Right atrium auricular region (tissue), 2 donors: ENCODE measurements around the gene TNFAIP6. TPM values are rescaled to one million over a fixed set of nuclear protein-coding genes. Genes with fewer than 3 reads are reported as not detected.

Source experiments
- DNase-seq: peaks from one replicate; pipeline ENCODE4 v3.0.0-alpha.2; 2019; ENCODE audit warnings: low spot score
- H3K27ac ChIP-seq, 2 donors: fragments of 200-600 bp; sonication (generic); 1 replicate in 1 of 2; 2 replicates in 1 of 2; pipeline ENCODE4 v1.5.1; 2016 to 2019
- H3K27me3 ChIP-seq, 2 donors: fragments of 200-600 bp; sonication (generic); one replicate each; pipeline versions ENCODE4 v1.5.1 to v1.6.0; 2017 to 2019
- H3K36me3 ChIP-seq: fragments of 200-600 bp; sonication (generic); one replicate; pipeline ENCODE4 v1.5.1; 2016
- H3K4me1 ChIP-seq, 2 donors: fragments of 200-600 bp; sonication (generic); one replicate each; pipeline versions ENCODE4 v1.5.1 to v1.6.0; 2017 to 2019
- H3K4me3 ChIP-seq, 2 donors: fragments of 200-600 bp; sonication (generic); 1 replicate in 1 of 2; 2 replicates in 1 of 2; pipeline ENCODE4 v1.5.1; 2017 to 2019; ENCODE audit warnings: mild to moderate bottlenecking in 1 of 2, moderate library complexity in 1 of 2
- H3K9me3 ChIP-seq, 2 donors: fragments of 200-600 bp; sonication (generic); one replicate each; pipeline ENCODE4 v1.5.1; 2019
- total RNA-seq, 2 donors: library from RNA; depleted of rRNA; stranded (reverse); fragments of >200 nt; gene quantifications; one replicate each; pipeline ENCODE4 v1.1.0, GENCODE V29; 2016
- TF ChIP-seq, protein P1 (sequence below), 2 donors: fragments of 200-600 bp; sonication (generic); IDR thresholded peaks; one replicate each; pipeline ENCODE4 v1.5.1; 2019; ENCODE audit warnings: antibody characterized with exemption in 2 of 2

The TNFAIP6 gene
- total RNA-seq, 2 donors from 2014 or later = 2.8 to 5.2 TPM

DNA sequence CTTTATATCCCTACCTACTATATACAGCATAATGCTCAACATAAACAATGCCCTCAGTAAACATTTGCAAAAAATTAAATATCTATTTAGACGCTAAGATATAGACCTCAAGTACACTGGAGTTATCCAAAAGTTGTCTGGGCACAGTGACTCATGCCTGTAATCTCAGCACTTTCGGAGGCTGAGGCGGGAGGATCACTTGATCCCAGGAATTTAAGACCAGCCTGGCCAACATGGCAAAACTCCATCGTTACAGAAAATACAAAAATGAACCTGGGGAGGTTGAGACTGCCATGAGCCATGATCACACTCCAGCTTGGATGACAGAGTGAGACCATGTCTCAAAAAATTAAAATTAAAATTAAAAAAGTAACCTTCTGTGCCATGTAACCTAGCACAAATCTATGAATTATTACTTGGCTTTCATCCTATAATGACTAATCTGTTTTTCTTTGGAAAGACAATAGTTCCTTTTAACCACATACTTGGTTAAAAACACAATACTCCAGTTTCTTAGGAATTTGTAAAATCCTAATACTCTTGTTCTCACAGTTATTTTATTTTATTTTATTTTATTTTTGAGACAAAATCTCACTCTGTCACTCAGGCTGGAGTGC is 6.7 kb upstream of the TNFAIP6 start:
- DNase-seq = no peak
- TF ChIP-seq, protein P1, sequence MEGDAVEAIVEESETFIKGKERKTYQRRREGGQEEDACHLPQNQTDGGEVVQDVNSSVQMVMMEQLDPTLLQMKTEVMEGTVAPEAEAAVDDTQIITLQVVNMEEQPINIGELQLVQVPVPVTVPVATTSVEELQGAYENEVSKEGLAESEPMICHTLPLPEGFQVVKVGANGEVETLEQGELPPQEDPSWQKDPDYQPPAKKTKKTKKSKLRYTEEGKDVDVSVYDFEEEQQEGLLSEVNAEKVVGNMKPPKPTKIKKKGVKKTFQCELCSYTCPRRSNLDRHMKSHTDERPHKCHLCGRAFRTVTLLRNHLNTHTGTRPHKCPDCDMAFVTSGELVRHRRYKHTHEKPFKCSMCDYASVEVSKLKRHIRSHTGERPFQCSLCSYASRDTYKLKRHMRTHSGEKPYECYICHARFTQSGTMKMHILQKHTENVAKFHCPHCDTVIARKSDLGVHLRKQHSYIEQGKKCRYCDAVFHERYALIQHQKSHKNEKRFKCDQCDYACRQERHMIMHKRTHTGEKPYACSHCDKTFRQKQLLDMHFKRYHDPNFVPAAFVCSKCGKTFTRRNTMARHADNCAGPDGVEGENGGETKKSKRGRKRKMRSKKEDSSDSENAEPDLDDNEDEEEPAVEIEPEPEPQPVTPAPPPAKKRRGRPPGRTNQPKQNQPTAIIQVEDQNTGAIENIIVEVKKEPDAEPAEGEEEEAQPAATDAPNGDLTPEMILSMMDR (IDR thresholded peaks at IDR 0.05) = no peak

DNA sequence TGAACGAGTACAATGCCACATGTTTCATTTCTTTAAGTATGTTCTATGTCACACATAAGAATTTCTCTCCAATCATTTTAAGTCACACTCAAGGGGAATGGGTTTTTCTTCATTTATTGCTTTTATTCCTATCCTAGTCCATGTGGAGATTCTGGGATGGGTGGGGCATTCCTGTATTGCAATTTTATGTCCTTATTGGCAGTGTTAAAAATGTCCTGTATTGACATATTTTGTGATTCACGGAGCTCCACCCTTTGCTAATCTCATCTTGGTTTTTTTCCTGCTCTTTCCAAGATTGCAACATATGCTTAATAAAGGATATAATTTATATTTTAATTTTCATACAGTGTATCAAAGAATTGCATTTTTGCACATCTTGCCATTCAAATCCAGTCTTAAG is 3.4 kb upstream of the TNFAIP6 start:
- no peak overlapping the region for H3K4me3 ChIP-seq
- H3K4me1 ChIP-seq = no peaks in the 10 kb centered on the region
- H3K27me3 ChIP-seq = no peaks in the 10 kb centered on the region
- no peak overlapping the region for H3K27ac ChIP-seq
- DNase-seq = no peak
- H3K9me3 ChIP-seq = no peaks in the 10 kb centered on the region
- no peaks in the 10 kb centered on the region for H3K36me3 ChIP-seq
- TF ChIP-seq, protein P1 (IDR thresholded peaks at IDR 0.05) = no peak

More for the DNA sequence above, 6.7 kb upstream of the TNFAIP6 start:
- H3K4me1 ChIP-seq = no peaks in the 10 kb centered on the region
- H3K36me3 ChIP-seq = no peaks in the 10 kb centered on the region
- H3K27ac ChIP-seq = no peak overlapping the region
- H3K9me3 ChIP-seq = no peaks in the 10 kb centered on the region
- H3K27me3 ChIP-seq = no peaks in the 10 kb centered on the region
- no peak overlapping the region for H3K4me3 ChIP-seq

DNA sequence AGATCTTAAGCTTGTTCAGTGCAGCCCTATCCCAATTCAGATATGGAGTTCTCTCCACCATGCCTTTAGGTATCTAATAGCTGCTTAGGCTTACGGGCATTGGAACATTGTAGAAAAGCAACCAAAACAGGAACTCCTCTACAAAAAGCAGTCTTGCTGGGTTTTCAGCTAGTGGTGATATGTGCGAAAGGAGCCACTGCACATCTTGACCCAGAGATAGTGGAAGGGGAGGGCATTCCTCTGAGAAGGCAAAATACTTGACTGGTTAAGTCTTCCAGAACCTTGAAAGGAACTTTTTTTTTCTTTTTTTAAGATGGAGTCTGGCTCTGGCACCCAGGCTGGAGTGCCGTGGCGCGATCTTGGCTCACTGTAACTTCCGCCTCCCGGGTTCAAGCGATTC is 2.6 kb upstream of the TNFAIP6 start:
- H3K27ac ChIP-seq = no peak overlapping the region
- no peaks in the 10 kb centered on the region for H3K36me3 ChIP-seq
- no peaks in the 10 kb centered on the region for H3K9me3 ChIP-seq
- no peak for DNase-seq
- TF ChIP-seq, protein P1 (IDR thresholded peaks at IDR 0.05) = no peak
- no peak overlapping the region for H3K4me3 ChIP-seq
- no peaks in the 10 kb centered on the region for H3K4me1 ChIP-seq
- H3K27me3 ChIP-seq = no peaks in the 10 kb centered on the region

DNA sequence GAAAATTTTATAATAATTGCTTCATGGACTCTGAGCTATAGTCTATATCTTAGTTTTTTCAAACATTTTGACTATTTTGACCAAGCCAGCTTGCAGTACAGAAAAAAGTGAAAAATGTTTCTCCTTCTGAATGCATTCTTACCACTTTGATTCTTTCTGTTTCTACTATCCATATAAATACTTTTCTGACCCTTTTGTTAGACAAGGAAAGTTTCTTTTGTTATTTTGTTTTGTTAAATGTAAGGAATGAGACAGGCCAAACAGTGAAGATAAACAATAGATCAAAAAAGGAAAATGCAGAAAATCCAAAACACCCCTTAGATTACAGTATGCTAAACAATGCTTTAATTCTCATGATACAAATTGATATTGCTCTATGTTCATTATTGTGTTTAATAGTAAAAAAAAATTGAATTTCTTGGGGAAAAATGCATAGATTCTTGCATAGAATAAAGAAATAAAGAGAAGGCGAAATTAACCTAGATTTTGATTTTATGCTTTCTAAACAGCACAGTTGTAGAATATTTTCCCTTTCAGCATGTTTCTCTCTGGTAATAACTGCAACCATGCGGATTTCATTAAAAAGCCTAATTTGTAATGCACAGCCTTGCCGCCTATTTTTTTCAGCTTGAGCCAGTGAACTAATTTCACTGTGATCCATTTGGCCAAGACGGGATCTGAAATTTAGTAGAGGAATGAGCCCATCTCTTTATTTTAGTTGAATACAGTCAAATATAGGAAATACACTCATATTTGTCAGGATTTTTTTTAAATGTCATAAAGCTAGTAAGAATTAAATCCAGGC is 976 bp downstream of the TNFAIP6 start:
- DNase-seq = no peak
- no peaks in the 10 kb centered on the region for H3K36me3 ChIP-seq
- H3K27me3 ChIP-seq = no peaks in the 10 kb centered on the region
- TF ChIP-seq, protein P1 (IDR thresholded peaks at IDR 0.05) = no peak
- H3K4me3 ChIP-seq = peak overlapping the region; percentile 21 to 27
- H3K9me3 ChIP-seq = no peaks in the 10 kb centered on the region
- peak overlapping the region; percentile 19 to 49 for H3K27ac ChIP-seq
- H3K4me1 ChIP-seq = no peaks in the 10 kb centered on the region

DNA sequence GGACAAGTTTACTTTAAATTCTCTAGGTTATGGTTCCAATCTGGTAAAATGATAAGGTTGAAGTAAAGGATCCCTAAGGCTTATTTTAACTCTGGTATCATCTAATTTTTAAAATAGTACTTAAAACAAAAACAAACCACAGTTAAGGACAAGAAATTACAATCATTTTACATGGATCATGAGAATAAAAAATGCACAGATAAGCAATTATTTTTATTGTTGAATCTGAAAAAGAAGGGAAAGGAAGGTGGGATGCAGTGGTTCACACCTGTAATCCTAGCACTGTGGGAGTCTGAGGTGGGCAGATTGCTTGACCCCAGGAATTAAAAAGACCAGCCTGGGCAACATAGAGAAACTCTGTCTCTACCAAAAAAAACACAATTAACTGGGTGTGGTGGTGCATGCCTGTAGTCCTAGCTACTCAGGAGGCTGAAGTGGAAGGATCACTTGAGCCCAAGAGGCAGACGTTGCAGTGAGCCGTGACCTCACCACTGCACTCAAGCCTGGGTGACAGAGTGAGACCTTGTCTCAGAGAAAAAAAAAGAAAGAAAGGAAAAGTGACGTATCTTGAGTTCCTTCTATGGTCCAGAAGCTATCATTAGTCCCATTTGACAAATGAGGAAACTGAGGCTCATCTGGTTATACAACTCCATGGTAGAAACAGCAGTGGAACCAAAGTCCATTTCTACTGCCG is 2.5 kb downstream of the TNFAIP6 start:
- TF ChIP-seq, protein P1 (IDR thresholded peaks at IDR 0.05) = no peak
- Histone ChIP-seq H3K27ac (no peak overlapping the region), H3K4me1 (no peaks in the 10 kb centered on the region), H3K9me3 (no peaks in the 10 kb centered on the region), H3K27me3 (no peaks in the 10 kb centered on the region), H3K36me3 (no peaks in the 10 kb centered on the region), H3K4me3 (no peak overlapping the region)
- DNase-seq = no peak
